Measurements from ENCODE around the gene TET3. TPM values are rescaled to one million over a fixed set of nuclear protein-coding genes. Genes with fewer than 3 reads are reported as not detected.
A peak's percentile ranks its signal among the peaks of the same experiment; 100 is the strongest.

TET3 gene
- total and polyA plus RNA-seq, 9 of the 15 experiments (the other 6 are each of a cell fraction or from before 2014, with no cell fraction given): 0.35 to 16.3 (median 5.5) TPM

GRCh38 chr2:73977466-73977865 lies 7.2 kb upstream of the TET3 start:
- no peak for TF ChIP-seq ESRRA (IDR thresholded peaks at IDR 0.05; ENCODE audit: borderline replicate concordance, low read depth)
- TF ChIP-seq RFX1 (IDR thresholded peaks at IDR 0.05): peak; percentile 90
- H3K4me3 ChIP-seq: no peak overlapping the region
- WGBS (ENCODE audit: insufficient coverage, low coverage, missing lambda C conversion rate): 67% methylated on average over 2 of the region's 2 CpGs
- ATAC-seq (no peak), DNase-seq (ENCODE audit: extremely low read depth in 1 of 4, low spot score in 3 of 4) (no peak), FAIRE-seq (no peak)
- H3K9ac ChIP-seq (ENCODE audit: insufficient read depth in 1 of 2, low read depth in 2 of 2, low read length in 2 of 2): no peak overlapping the region; a peak in 1 of 4 replicates
- H3K27me3 ChIP-seq (ENCODE audit: control insufficient read depth in 2 of 2, insufficient read depth in 2 of 2, low read length in 2 of 2): no peaks in the 10 kb centered on the region
- H3K4me2 ChIP-seq (ENCODE audit: insufficient read depth, low read length): no peak overlapping the region
- peaks cover 30 to 40% of the 10 kb centered on the region in 2 experiments; a peak in 4 of 5 replicates for H3K4me1 ChIP-seq (replicated peaks in 1 of 2; ENCODE audit: control insufficient read depth in 2 of 2, insufficient read depth in 2 of 2, low read length in 2 of 2)
- intact Hi-C loops (cut with micrococcal nuclease) (no loop called here), in situ Hi-C loops (cut with MboI) (no loop called here)
- peaks cover 18% of the 10 kb centered on the region; the same call in 1 of the 3 replicates for H3K79me2 ChIP-seq (ENCODE audit: control insufficient read depth, insufficient read depth, low read length)
- H3K36me3 ChIP-seq (ENCODE audit: control insufficient read depth, insufficient read depth, low read length): peaks cover 2% of the 10 kb centered on the region; the same call in 1 of the 3 replicates
- H3K27ac ChIP-seq (ENCODE audit: extremely low read depth, low read depth, low read length): no peak overlapping the region
- H3K9me1 ChIP-seq (ENCODE audit: control insufficient read depth, insufficient read depth, low read length): no peaks in the 10 kb centered on the region
- POLR2A ChIA-PET: interaction anchor here (1.7 kb wide), 1 partner anchor 12 kb away, joined by 6 read pairs; no protein-coding TSS in a partner anchor
- CTCF ChIA-PET (ENCODE audit: low intra/inter-chr PET ratio): no interaction called here
- H3K9me3 ChIP-seq (replicated peaks; ENCODE audit: control insufficient read depth, insufficient read depth, low read depth, low read length): no peaks in the 10 kb centered on the region
- H4K20me1 ChIP-seq (replicated peaks; ENCODE audit: control insufficient read depth, insufficient read depth, low read length): no peaks in the 10 kb centered on the region
- no peak overlapping the region for H2AFZ ChIP-seq (ENCODE audit: low read depth, low read length)
- BruUV-seq (replicated peaks): no TSS peak

GRCh38 chr2:73979021-73979420 lies 5.7 kb upstream of the TET3 start:
- no peaks in the 10 kb centered on the region for H4K20me1 ChIP-seq (replicated peaks; ENCODE audit: control insufficient read depth, insufficient read depth, low read length)
- POLR2A ChIA-PET: interaction anchor here (1.0 to 1.6 kb wide), 3 partner anchors 8 to 21 kb away, joined by 3 to 6 read pairs (median 5); no protein-coding TSS in a partner anchor
- H3K9me1 ChIP-seq (ENCODE audit: control insufficient read depth, insufficient read depth, low read length): no peaks in the 10 kb centered on the region
- no peak for ATAC-seq
- H3K27ac ChIP-seq (ENCODE audit: extremely low read depth, low read depth, low read length): no peak overlapping the region
- no peak overlapping the region for H3K4me3 ChIP-seq
- no peak overlapping the region; a peak in 1 of 4 replicates for H3K9ac ChIP-seq (ENCODE audit: insufficient read depth in 1 of 2, low read depth in 2 of 2, low read length in 2 of 2)
- CTCF ChIA-PET (ENCODE audit: low intra/inter-chr PET ratio): no interaction called here
- no peak for FAIRE-seq
- no peak for DNase-seq (ENCODE audit: extremely low read depth in 1 of 4, low spot score in 3 of 4)
- H3K36me3 ChIP-seq (ENCODE audit: control insufficient read depth, insufficient read depth, low read length): peaks cover 2% of the 10 kb centered on the region; the same call in 1 of the 3 replicates
- in situ Hi-C loops (cut with MboI): no loop called here
- peaks cover 33 to 43% of the 10 kb centered on the region in 2 experiments for H3K4me1 ChIP-seq (replicated peaks in 1 of 2; ENCODE audit: control insufficient read depth in 2 of 2, insufficient read depth in 2 of 2, low read length in 2 of 2)
- WGBS (ENCODE audit: insufficient coverage, low coverage, missing lambda C conversion rate): 44% methylated on average over 5 of the region's 5 CpGs
- H3K4me2 ChIP-seq (ENCODE audit: insufficient read depth, low read length): peak overlapping the region; percentile 98; the same call in 1 of the 2 replicates
- no peaks in the 10 kb centered on the region for H3K9me3 ChIP-seq (replicated peaks; ENCODE audit: control insufficient read depth, insufficient read depth, low read depth, low read length)
- intact Hi-C loops (cut with micrococcal nuclease): no loop called here
- H3K79me2 ChIP-seq (ENCODE audit: control insufficient read depth, insufficient read depth, low read length): peaks cover 22% of the 10 kb centered on the region; the same call in 2 of the 3 replicates
- BruUV-seq (replicated peaks): no TSS peak
- H2AFZ ChIP-seq (ENCODE audit: low read depth, low read length): no peak overlapping the region
- H3K27me3 ChIP-seq (ENCODE audit: control insufficient read depth in 2 of 2, insufficient read depth in 2 of 2, low read length in 2 of 2): no peaks in the 10 kb centered on the region
- TF ChIP-seq ZNF217 (CRISPR knock-in tag; IDR thresholded peaks at IDR 0.05): no peak
- TF ChIP-seq ZNF239 (CRISPR knock-in tag; IDR thresholded peaks at IDR 0.05): no peak
- TF ChIP-seq RBM14 (IDR thresholded peaks at IDR 0.05; ENCODE audit: borderline replicate concordance, insufficient read depth, low read depth, low read length): no peak
- no peak for TF ChIP-seq SMAD3 (CRISPR knock-in tag; conservative IDR thresholded peaks at IDR 0.05)
- TF ChIP-seq ZBTB1 (CRISPR knock-in tag; IDR thresholded peaks at IDR 0.05; ENCODE audit: borderline replicate concordance, low read depth): no peak
- TF ChIP-seq ETS2 (tag; IDR thresholded peaks at IDR 0.05; ENCODE audit: borderline replicate concordance, poor library complexity, severe bottlenecking): no peak
- TF ChIP-seq DACH1 (IDR thresholded peaks at IDR 0.05; ENCODE audit: partially characterized antibody): no peak
- TF ChIP-seq TOE1 (IDR thresholded peaks at IDR 0.05; ENCODE audit: borderline replicate concordance): no peak
- no peak for TF ChIP-seq TOE1 (CRISPR knock-in tag; IDR thresholded peaks at IDR 0.05; ENCODE audit: borderline replicate concordance, low read depth)
- no peak for TF ChIP-seq MXI1 (IDR thresholded peaks at IDR 0.05; ENCODE audit: low read depth, low read length)
- TF ChIP-seq TEAD1 (CRISPR knock-in tag; IDR thresholded peaks at IDR 0.05): no peak
- TF ChIP-seq MTF1 (CRISPR knock-in tag; IDR thresholded peaks at IDR 0.05; ENCODE audit: borderline replicate concordance): no peak
- no peak for TF ChIP-seq ZNF551 (CRISPR knock-in tag; IDR thresholded peaks at IDR 0.05)
- no peak for TF ChIP-seq BMI1 (IDR thresholded peaks at IDR 0.05; ENCODE audit: low read length)
- TF ChIP-seq HDAC3 (IDR thresholded peaks at IDR 0.05; ENCODE audit: borderline replicate concordance, partially characterized antibody): no peak
- TF ChIP-seq PRPF4 (IDR thresholded peaks at IDR 0.05; ENCODE audit: insufficient read depth, low read depth, low read length, poor library complexity, severe bottlenecking): no peak

All from K562 (cell line).